ENCODE data around the gene MORC2.

Gene MORC2

DNA sequence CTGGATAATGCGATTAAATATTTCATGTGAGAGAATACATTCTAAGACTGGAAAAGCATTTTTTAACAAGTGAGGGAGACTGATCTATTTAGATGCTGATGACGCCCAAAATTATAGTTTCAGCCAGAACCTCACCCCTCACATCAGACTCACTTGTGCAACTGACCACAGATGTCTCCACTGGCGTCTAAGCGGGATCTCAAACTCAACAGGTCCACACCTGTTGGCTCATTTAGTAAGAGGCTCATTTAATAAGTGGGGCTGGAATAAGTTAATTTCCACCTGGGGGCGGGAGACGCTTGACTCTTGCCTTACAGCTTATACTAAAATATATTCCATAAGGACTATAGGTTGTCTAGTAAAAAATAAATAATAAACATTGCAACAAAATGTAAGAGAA lies 47.5 kb downstream of the MORC2 start:
- no peak for TF ChIP-seq POLR2A (IDR thresholded peaks at IDR 0.05; ENCODE audit: low read depth, low read length)
- DNase-seq (ENCODE audit: insufficient read length, low spot score) (no peak), FAIRE-seq (no peak)

GRCh38 chr22:30920407-30920806 lies 48.2 kb downstream of the MORC2 start:
- DNase-seq (ENCODE audit: insufficient read length, low spot score) (peak; percentile 63), FAIRE-seq (no peak)
- TF ChIP-seq POLR2A (IDR thresholded peaks at IDR 0.05; ENCODE audit: low read depth, low read length): no peak

DNA sequence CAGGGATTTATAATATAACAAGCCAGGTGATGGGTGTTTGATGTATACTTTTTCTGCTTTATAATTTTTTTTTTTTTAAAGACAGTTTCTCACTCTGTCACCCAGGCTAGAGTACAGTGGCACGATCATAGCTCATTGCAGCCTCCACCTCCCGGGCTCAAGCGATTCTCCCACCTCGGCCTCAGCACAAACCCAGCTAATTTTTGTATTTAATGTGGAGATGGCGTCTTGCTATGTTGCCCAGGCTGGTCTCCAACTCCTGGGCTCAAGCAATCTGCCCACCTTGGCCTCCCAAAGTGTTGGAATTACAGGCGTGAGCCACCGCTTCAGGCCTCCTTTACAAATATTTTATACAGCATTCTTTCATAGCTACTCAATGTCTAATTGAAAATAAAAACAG lies 48.6 kb downstream of the MORC2 start:
- FAIRE-seq (no peak), DNase-seq (ENCODE audit: insufficient read length, low spot score) (no peak)
- TF ChIP-seq POLR2A (IDR thresholded peaks at IDR 0.05; ENCODE audit: low read depth, low read length): no peak

- no peak for FAIRE-seq
- DNase-seq (ENCODE audit: insufficient read length, low spot score): no peak
- no peak for TF ChIP-seq POLR2A (IDR thresholded peaks at IDR 0.05; ENCODE audit: low read depth, low read length)
Observed at GRCh38 chr22:30918761-30919160, 49.8 kb downstream of the MORC2 start.

DNA sequence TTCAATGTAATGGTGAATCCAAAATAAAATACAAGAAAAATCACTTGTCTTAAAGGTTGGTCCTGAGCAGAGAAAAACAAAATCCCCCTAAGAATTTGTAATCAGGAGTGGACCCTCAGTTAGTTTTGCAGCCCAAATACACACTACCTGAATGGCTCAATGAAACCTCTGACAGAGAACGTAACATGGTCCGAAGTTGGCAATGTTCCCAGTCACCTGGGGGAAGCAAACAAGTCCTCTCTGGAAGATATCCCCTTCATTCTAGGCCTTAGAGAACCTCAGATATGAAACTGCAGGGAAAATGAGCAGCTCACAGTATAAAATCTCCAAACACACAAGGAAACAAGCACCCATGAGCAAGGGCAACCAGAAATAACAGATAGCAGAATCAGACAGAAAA lies 58.2 kb downstream of the MORC2 start:
- DNase-seq (ENCODE audit: insufficient read length, low spot score): no peak
- no peak for TF ChIP-seq POLR2A (IDR thresholded peaks at IDR 0.05; ENCODE audit: low read depth, low read length)

DNA sequence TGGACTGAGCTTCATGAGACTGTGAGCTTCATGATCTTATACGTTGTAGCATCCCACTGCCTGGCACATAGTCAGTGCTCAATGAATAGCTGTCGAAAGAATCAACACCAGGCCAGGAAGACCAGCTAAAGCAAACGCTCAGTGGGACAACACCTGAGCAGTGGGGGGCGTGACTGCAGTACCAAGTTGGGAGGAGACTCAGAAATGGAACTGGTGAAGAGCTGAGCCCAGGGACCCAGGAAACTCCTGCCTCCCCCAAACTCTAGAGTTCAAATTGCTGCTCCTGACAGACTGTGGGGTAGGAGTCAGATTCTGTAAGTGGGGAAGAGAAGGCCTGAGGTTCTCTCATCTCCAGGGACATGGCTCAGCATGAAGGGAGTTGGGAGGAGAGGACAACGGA lies 59.3 kb downstream of the MORC2 start:
- FAIRE-seq: no peak
- no peak for TF ChIP-seq POLR2A (IDR thresholded peaks at IDR 0.05; ENCODE audit: low read depth, low read length)
- no peak for DNase-seq (ENCODE audit: insufficient read length, low spot score)

More for the DNA sequence above, 58.2 kb downstream of the MORC2 start:
- no peak for FAIRE-seq

DNA sequence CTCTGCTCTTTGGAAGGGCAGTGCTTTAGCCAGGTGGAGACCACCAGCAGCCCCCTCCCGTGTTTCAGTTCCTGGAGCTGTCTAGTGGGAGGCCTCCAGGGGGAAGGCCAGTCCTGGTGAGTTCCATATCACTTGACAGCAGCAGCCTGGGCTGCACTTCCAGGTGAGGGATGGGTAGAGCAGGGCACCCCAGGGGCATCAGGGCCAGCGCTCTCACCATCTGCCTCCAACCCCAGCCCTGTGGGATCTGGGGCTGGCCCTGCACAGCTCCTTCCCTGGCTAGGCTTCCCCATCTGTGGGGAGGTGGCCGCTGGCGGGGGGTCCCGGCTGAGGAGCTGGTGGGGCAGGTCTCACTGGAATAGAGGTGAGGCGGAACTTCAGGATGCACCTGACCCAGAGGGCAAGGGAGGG lies 60.5 kb downstream of the MORC2 start:
- DNase-seq (ENCODE audit: insufficient read length, low spot score): no peak
- no peak for FAIRE-seq
- TF ChIP-seq POLR2A (IDR thresholded peaks at IDR 0.05; ENCODE audit: low read depth, low read length): no peak

- TF ChIP-seq POLR2A (IDR thresholded peaks at IDR 0.05; ENCODE audit: low read depth, low read length): no peak
- FAIRE-seq: no peak
Observed at GRCh38 chr22:30906946-30907345, 61.6 kb downstream of the MORC2 start.

DNA sequence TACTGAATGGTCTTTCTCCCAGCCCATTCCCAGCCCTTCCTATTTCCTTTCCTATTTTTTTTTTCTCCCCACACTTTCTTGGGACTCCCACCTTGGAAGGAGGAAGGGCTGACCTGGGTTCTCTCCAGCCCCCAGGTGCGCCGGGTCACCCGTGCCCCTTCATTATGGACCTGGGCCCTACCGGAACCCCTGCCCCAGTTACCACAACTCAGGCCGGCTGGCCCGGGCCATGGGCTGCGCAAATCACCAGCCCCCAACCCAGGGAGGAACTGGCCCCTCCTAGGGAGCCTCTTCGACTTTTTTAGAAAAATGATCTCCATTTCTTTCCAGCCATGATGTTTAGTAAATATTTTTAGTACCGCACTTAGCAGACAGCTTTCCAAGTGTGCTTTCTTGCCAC lies 62.2 kb downstream of the MORC2 start:
- no peak for DNase-seq (ENCODE audit: insufficient read length, low spot score)
- TF ChIP-seq POLR2A (IDR thresholded peaks at IDR 0.05; ENCODE audit: low read depth, low read length): no peak

More at GRCh38 chr22:30906946-30907345, 61.6 kb downstream of the MORC2 start:
- DNase-seq (ENCODE audit: insufficient read length, low spot score): no peak

DNA sequence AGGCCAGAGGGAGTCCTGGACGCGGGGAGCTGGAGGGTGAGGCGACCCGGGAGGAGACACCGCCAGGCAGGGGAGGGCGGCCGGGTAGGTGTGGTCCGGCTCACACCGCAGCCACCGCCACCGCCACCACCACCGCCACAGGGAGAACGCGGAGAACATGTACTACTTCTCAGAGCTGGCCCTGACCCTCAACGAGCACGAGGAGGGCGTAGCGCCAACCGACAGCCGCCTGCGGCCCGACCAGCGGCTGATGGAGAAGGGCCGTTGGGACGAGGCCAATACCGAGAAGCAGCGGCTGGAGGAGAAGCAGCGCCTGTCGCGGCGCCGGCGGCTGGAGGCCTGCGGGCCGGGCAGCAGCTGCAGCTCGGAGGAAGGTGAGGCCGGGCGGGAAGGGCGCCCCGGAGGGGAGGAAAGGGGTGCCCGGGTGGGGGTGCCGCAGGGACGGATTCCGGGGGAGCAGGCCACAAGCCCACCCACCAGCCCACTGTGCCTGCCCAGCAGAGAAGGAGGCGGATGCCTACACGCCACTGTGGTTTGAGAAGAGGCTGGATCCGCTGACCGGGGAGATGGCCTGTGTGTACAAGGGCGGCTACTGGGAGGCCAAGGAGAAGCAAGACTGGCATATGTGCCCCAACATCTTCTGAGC lies 62.8 kb downstream of the MORC2 start:
- no peak for TF ChIP-seq POLR2A (IDR thresholded peaks at IDR 0.05; ENCODE audit: low read depth, low read length)
- DNase-seq (ENCODE audit: insufficient read length, low spot score) (no peak), FAIRE-seq (no peak)

More for the DNA sequence above, 62.2 kb downstream of the MORC2 start:
- FAIRE-seq: no peak

DNA sequence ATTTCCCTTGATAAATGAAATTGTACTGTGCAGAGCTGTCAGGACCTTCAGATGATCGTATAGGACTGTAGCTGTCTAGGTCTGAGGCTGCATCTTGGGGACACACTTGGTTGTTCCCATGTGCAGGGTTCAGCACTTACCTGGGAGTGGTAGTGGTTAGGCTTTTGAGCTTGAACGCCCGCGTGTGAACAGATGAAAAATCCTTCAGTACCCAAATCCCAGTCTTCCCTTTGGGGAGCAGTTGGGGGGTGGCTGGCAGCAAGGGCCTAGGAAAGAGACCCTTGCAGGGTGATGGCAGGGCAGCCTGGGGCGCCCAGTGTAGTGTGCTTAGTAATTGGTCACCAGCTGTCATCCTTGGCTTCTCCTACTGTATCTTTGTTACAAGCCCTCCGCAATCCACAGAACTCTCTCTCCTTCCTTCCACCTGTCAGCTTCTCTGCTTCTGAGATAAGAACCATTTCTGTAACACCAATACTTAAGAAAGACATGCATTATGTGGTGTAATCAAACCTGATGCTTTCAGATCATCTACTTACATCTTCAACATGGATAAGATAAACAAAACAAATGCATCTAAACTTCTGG lies 64.6 kb downstream of the MORC2 start:
- no peak for TF ChIP-seq POLR2A (IDR thresholded peaks at IDR 0.05; ENCODE audit: low read depth, low read length)
- FAIRE-seq (no peak), DNase-seq (ENCODE audit: insufficient read length, low spot score) (no peak)

DNA sequence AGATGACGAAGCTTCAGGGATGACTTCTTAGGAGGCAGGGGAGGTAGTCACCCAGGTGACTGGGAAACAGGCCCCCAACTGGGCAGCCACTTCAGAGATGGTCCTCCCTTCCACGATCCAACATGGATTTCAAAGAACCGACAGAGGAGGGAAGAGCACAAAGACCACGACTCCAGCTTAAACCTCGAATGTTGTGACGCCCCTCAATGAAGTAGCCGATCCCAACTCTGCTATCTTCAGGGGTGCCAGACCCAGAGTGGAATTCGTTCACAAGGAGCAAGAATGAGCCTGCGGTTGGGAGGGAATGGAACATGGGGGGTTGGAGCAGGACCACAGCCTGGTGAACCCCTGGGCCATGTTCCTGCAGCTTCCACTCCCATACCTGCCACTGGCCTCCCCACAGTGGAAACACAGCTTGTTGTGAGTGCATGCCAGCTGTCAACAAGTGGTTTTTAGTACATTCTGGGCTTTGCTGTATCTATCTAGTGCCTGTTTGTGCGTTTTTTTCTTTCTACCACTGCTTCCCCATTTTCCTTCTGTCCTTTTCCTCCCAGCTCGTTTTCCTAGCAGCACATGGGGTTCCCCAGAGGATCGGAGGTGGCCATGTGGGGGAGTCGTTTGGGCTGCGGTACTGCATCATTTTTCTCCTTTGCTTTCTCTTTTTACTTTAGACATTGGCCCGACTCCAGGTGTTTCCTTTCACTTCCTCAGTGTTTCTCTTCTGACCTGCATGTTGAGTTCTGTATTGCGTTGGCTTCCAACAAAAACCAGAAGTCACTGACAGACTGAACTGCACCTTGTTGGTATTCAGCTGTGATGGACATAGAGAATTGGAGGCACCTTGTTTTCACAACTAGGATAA lies 65.8 kb downstream of the MORC2 start:
- FAIRE-seq: no peak

GRCh38 chr22:30894371-30894740 lies 74.2 kb downstream of the MORC2 start:
- DNase-seq (ENCODE audit: insufficient read length, low spot score) (no peak), FAIRE-seq (no peak)
- no peak for TF ChIP-seq POLR2A (IDR thresholded peaks at IDR 0.05; ENCODE audit: low read depth, low read length)

More for the DNA sequence above, 65.8 kb downstream of the MORC2 start:
- no peak for DNase-seq (ENCODE audit: insufficient read length, low spot score)
- no peak for TF ChIP-seq POLR2A (IDR thresholded peaks at IDR 0.05; ENCODE audit: low read depth, low read length)
